Adrenal gland (tissue), 12 donors: ENCODE data around the gene ADCY5. TPM values are rescaled to one million over a fixed set of nuclear protein-coding genes. Genes with fewer than 3 reads are reported as not detected.

ENCODE experiments used
- DNase-seq, 7 donors: peaks; one replicate each; pipeline ENCODE4 v3.0.0-alpha.2; 2019 to 2020
- H3K27ac ChIP-seq, 5 donors: fragments of 200-600 bp; sonication (generic) in 4 of 5; 1 replicate in 3 of 5; 2 replicates in 2 of 5; pipeline versions ENCODE4 v1.5.1 to v1.8.0; 2016 to 2020; ENCODE audit warnings: mild to moderate bottlenecking in 1 of 5
- H3K27me3 ChIP-seq: fragments of 200-600 bp; 2 replicates; pipeline ENCODE4 v1.8.0; 2021
- H3K36me3 ChIP-seq, 2 donors: fragments of 200-600 bp; replicated peaks in 1 of 2; 1 replicate in 1 of 2; 2 replicates in 1 of 2; pipeline versions ENCODE4 v1.5.1 to v1.8.0; 2018 to 2022
- H3K4me1 ChIP-seq, 2 donors: fragments of 200-600 bp; replicated peaks in 1 of 2; 1 replicate in 1 of 2; 2 replicates in 1 of 2; pipeline versions ENCODE4 v1.5.1 to v1.8.0; 2018 to 2021
- H3K4me3 ChIP-seq, 4 donors: fragments of 200-600 bp; sonication (generic) in 3 of 4; one replicate each; pipeline ENCODE4 v1.5.1; 2016 to 2018
- H3K9me3 ChIP-seq, 3 donors: fragments of 200-600 bp; sonication (generic) in 1 of 3; replicated peaks in 1 of 3; 1 replicate in 2 of 3; 2 replicates in 1 of 3; pipeline versions ENCODE4 v1.5.1 to v1.8.0; 2016 to 2021
- POLR2A ChIP-seq, 2 donors: fragments of 450-650 bp; IDR thresholded peaks; one replicate each; pipeline ENCODE4 v1.6.1; 2017; ENCODE audit warnings: antibody characterized with exemption in 2 of 2, mild to moderate bottlenecking in 2 of 2, moderate library complexity in 1 of 2
- WGBS, 4 donors: extraction: QIAGEN DNeasy Blood & Tissue Kit in 2 of 4; methylation state at CpG; one replicate each; pipeline versions ENCODE4 v1.1.5 to v1.1.7; 2013 to 2017; 5-methylcytosine and 5-hydroxymethylcytosine counted together
- intact Hi-C, 2 donors: fragments of 100-400 bp; cut with DNase I; formaldehyde crosslinking; loops; one replicate each; pipeline versions ENCODE4 v1.14.1 to v1.15.0; 2022 to 2023
- polyA plus RNA-seq, 3 donors: library from polyadenylated mRNA; stranded (reverse); fragments of 200-250 nt in 2 of 3; fragments of 350-450 nt in 1 of 3; fragmentation: Illumina TruSeq in 1 of 3; extraction: RNeasy Lipid Tissue Mini Kit (QIAGEN cat#74804) in 1 of 3; gene quantifications; one replicate each; pipeline ENCODE4 v1.2.3, GENCODE V29; 2013 to 2014
- total RNA-seq, 9 donors: library from RNA; depleted of rRNA in 4 of 9; stranded (reverse); fragments of >200 nt in 4 of 9; fragments of 120-200 nt in 1 of 9; fragmentation: NEBNext Ultra II Directional in 1 of 9; extraction: Animal tissue kit (Norgen Biotek cat#: 25700) in 1 of 9; gene quantifications; one replicate each; pipeline versions ENCODE4 v1.1.0 to v1.2.4, GENCODE V29; 2013 to 2023
- TF ChIP-seq, protein P1 (sequence below), 6 experiments: fragments of 450-650 bp in 4 of 6; fragments of 200-600 bp in 2 of 6; sonication (generic) in 1 of 6; IDR thresholded peaks; 1 replicate in 5 of 6; 2 replicates in 1 of 6; pipeline versions ENCODE4 v1.5.1 to v1.8.0; 2016 to 2021; ENCODE audit warnings: antibody characterized with exemption in 6 of 6, mild to moderate bottlenecking in 2 of 6, moderate library complexity in 1 of 6
- donor health status: healthy with polysubstance abuse.
- donor health status: Bipolar disorder and iron deficiency.
- donor health status: DM: yes; HTN: yes; CAD: no.
- donor health status: DM: no; HTN: no; CAD: no.
- donor health status: DM: no; HTN: no; CAD: no.
- donor health status: DM: yes; HTN: yes; CAD: no.

ADCY5 gene
- total and polyA plus RNA-seq, 12 donors = 1.2 to 12.4 (median 4.4) TPM

DNA sequence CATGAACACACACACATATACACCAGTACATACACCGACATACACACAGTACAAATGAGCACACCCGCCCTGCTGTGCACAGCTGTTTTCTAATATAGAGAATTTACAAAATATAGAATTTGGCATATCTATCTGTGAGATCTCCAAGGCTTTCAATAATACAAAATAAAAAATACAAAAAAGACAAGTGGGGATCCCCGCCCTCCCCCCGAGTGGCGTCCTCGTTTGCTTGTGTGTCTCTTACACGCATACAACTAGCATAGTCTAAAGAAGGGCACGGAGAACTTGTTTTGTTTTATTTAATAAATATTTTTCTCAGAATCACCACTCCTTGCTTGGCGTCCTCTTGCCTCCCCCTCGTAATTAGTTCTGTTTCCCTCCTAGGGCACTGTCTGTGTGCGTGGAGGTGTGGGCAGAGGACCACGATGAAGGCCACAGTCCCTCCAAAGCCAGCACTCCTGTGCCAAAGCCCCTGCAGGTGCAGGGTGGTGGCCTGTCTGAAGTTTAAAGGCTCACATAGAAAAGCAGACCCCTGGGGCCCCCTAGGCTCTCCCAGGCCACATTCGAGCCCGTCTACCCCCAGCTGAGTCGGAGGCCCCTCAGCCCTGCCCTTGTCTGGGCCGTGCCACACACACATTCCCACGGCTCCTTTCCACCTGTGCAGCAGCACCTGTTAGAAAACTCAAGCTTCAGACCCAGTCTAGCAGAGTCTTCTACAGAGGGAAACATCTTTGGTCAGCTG, 165.1 kb downstream of the ADCY5 start:
- peak in 2 of 7 donors; percentile 2 to 35 for DNase-seq
- no peaks in the 10 kb centered on the region for H3K27me3 ChIP-seq
- no peaks in the 10 kb centered on the region for H3K9me3 ChIP-seq
- no peak for TF ChIP-seq POLR2A (IDR thresholded peaks at IDR 0.05)
- TF ChIP-seq, protein P1, sequence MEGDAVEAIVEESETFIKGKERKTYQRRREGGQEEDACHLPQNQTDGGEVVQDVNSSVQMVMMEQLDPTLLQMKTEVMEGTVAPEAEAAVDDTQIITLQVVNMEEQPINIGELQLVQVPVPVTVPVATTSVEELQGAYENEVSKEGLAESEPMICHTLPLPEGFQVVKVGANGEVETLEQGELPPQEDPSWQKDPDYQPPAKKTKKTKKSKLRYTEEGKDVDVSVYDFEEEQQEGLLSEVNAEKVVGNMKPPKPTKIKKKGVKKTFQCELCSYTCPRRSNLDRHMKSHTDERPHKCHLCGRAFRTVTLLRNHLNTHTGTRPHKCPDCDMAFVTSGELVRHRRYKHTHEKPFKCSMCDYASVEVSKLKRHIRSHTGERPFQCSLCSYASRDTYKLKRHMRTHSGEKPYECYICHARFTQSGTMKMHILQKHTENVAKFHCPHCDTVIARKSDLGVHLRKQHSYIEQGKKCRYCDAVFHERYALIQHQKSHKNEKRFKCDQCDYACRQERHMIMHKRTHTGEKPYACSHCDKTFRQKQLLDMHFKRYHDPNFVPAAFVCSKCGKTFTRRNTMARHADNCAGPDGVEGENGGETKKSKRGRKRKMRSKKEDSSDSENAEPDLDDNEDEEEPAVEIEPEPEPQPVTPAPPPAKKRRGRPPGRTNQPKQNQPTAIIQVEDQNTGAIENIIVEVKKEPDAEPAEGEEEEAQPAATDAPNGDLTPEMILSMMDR (IDR thresholded peaks at IDR 0.05) = no peak
- no peaks in the 10 kb centered on the region for H3K4me1 ChIP-seq
- no peaks in the 10 kb centered on the region for H3K36me3 ChIP-seq
- intact Hi-C loops = no loop called here
- H3K27ac ChIP-seq = no peak overlapping the region
- no peak overlapping the region for H3K4me3 ChIP-seq
- 87 to 92% (median 88%) methylated on average over 12 to 17 of the region's 17 CpGs for WGBS, 4 donors

DNA sequence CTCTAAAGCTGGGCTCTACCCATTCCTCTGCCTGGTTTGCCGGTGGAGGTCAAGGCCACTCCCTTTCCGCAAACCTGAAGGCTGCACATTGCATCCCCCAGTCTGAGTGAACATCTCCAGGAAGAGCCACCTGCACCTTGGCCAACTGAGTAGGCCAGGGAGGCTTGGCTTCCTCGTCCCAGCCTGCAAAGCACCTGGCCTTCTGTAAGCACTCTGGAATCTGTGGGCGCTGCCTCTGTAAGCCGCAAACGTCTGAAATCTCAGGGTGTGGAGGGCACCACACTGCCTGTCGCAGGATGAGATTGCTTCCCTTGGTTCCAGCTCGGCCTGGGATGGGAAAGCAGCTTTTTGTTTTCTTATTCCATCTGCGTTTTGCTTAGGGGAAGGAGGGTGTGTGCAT, 165.8 kb downstream of the ADCY5 start:
- Histone ChIP-seq H3K4me1 (no peaks in the 10 kb centered on the region), H3K27me3 (no peaks in the 10 kb centered on the region), H3K36me3 (no peaks in the 10 kb centered on the region), H3K4me3 (no peak overlapping the region), H3K27ac (no peak overlapping the region), H3K9me3 (no peaks in the 10 kb centered on the region)
- DNase-seq = peak in 1 of 7 donors; percentile 35
- whole genome bisulfite sequencing, 4 donors = 80 to 85% (median 82%) methylated on average over 9 of the region's 9 CpGs
- intact Hi-C loops = no loop called here
- TF ChIP-seq, protein P1 (IDR thresholded peaks at IDR 0.05) = no peak

DNA sequence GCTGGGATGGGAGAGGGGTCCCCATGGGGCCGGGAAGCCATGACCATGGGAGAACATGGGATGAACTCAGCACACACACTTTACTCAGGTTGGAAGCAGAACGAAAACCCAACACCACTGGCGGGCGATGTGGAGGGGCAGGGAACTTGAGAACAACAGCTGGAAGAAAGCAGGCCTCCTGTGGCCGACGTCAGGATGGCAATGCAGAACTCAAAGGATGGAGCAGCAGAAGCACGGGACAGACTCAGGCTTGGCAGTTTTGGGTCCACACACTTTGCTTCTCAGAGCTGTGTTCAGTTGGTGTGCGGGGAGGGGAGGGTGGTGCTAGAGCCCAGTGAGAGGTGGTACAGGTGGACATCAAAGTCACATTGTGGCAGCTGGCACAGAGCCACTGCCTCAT, 166.4 kb downstream of the ADCY5 start:
- 74 to 88% (median 84%) methylated on average over 8 of the region's 8 CpGs for WGBS, 4 donors
- no peak overlapping the region for H3K4me3 ChIP-seq
- H3K27me3 ChIP-seq = no peaks in the 10 kb centered on the region
- no peaks in the 10 kb centered on the region for H3K9me3 ChIP-seq
- H3K4me1 ChIP-seq = no peaks in the 10 kb centered on the region
- no peak overlapping the region for H3K27ac ChIP-seq
- peak in 1 of 7 donors; percentile 43 for DNase-seq
- TF ChIP-seq POLR2A (IDR thresholded peaks at IDR 0.05) = no peak
- TF ChIP-seq, protein P1 (IDR thresholded peaks at IDR 0.05) = no peak
- no peaks in the 10 kb centered on the region for H3K36me3 ChIP-seq
- intact Hi-C loops = no loop called here

DNA sequence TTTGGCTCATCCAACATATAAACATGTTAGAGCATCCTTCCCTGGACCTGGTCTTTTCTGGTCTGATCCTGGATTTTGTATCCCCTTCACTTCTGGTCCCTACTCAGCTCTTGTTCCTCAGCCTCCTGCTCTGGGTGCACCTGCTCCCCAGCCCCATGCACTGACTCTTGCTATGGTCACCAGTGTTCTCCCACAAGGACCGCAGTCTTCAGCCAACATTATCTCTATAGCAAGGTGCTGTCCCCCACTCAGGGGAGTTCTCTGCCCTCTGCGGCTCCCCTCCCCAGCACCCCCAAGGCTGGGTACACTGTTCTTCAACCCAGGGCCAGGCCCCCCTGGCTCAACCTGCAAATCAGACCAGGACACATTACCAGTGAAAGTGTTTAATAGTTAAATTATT, 167.0 kb downstream of the ADCY5 start:
- no peaks in the 10 kb centered on the region for H3K9me3 ChIP-seq
- WGBS, 4 donors = 88 to 97% (median 91%) methylated on average over 2 of the region's 2 CpGs
- intact Hi-C loops = no loop called here
- H3K27ac ChIP-seq = no peak overlapping the region
- no peaks in the 10 kb centered on the region for H3K4me1 ChIP-seq
- TF ChIP-seq, protein P1 (IDR thresholded peaks at IDR 0.05) = no peak
- TF ChIP-seq POLR2A (IDR thresholded peaks at IDR 0.05) = no peak
- no peaks in the 10 kb centered on the region for H3K27me3 ChIP-seq
- no peaks in the 10 kb centered on the region for H3K36me3 ChIP-seq
- H3K4me3 ChIP-seq = no peak overlapping the region
- DNase-seq = peak in 1 of 7 donors; percentile 4
